ENCODE data around the gene USP43. TPM values are rescaled to one million over a fixed set of nuclear protein-coding genes. Genes with fewer than 3 reads are reported as not detected.
"Not testable (repeated sequence)": the region's sequence is repeated elsewhere in the genome, so short reads cannot be mapped to it uniquely, and the experiment has no call there.

The USP43 gene
- polyA plus RNA-seq (2013, experiment 1 of 2), result 1.1 TPM
- polyA plus RNA-seq (2013, experiment 2 of 2), result 1.1 TPM

GRCh38 chr17:9644910-9645751 is at the start of gene USP43:
USP43 (plus strand) TSS chr17:9645517; CDS start chr17:9645633, 116 bp downstream.
- H3K27ac ChIP-seq (ENCODE audit: low read depth, low read length, severe bottlenecking), result peak within 1 kb of the TSS; percentile 59

GRCh38 chr17:9597638-9598037 is 47.7 kb upstream of the USP43 start:
- 94 to 95% methylated on average over 3 to 5 of the region's 5 CpGs for WGBS, 2 experiments (ENCODE audit: insufficient coverage in 2 of 2)
- H3K9me3 ChIP-seq (ENCODE audit: control insufficient read depth, low read length); H3K4me1 ChIP-seq (ENCODE audit: control insufficient read depth, insufficient read depth, low read length, poor library complexity, severe bottlenecking); H3K36me3 ChIP-seq (ENCODE audit: control insufficient read depth, insufficient read depth, low read length); H3K4me3 ChIP-seq (ENCODE audit: extremely low read depth, insufficient read depth, low read length, poor library complexity, severe bottlenecking); H3K27ac ChIP-seq (ENCODE audit: low read depth, low read length, severe bottlenecking): not testable (repeated sequence)

More at GRCh38 chr17:9644910-9645751, at the start of gene USP43:
- peaks cover 15% of the 10 kb centered on the region for H3K4me1 ChIP-seq (ENCODE audit: control insufficient read depth, insufficient read depth, low read length, poor library complexity, severe bottlenecking)
- no peaks in the 10 kb centered on the region for H3K9me3 ChIP-seq (ENCODE audit: control insufficient read depth, low read length)
- peak within 1 kb of the TSS; percentile 62 for H3K4me3 ChIP-seq (ENCODE audit: extremely low read depth, insufficient read depth, low read length, poor library complexity, severe bottlenecking)
- H3K36me3 ChIP-seq (ENCODE audit: control insufficient read depth, insufficient read depth, low read length), result no peaks in the 10 kb centered on the region
- 0 to 1% methylated on average over 44 to 45 of the region's 72 CpGs for WGBS, 2 experiments (ENCODE audit: insufficient coverage in 2 of 2)

DNA sequence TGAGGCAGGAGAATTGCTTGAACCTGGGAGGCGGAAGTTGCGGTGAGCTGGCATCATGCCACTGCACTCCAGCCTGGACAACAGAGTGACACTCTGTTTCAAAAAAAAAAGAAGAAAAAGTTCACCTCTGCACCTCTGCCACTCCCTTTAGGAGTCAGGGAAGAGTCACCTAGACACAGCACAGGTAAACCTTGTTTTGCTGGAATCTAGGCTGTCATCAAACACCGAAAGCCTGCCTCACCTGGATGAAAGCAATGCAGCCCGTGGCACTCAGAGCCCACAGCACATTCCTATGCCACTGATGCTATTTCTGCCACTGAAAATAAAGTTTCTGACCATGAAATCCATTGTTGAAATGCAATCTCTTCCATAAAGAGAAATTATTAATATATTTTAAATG is 46.7 kb upstream of the USP43 start:
- Histone ChIP-seq H3K4me1 (ENCODE audit: control insufficient read depth, insufficient read depth, low read length, poor library complexity, severe bottlenecking) (no peaks in the 10 kb centered on the region), H3K27ac (ENCODE audit: low read depth, low read length, severe bottlenecking) (no peak overlapping the region), H3K4me3 (ENCODE audit: extremely low read depth, insufficient read depth, low read length, poor library complexity, severe bottlenecking) (no peak overlapping the region), H3K36me3 (ENCODE audit: control insufficient read depth, insufficient read depth, low read length) (no peaks in the 10 kb centered on the region), H3K9me3 (ENCODE audit: control insufficient read depth, low read length) (no peaks in the 10 kb centered on the region)
- WGBS, 2 experiments (ENCODE audit: insufficient coverage in 2 of 2), result 100% methylated on average over 1 to 2 of the region's 4 CpGs

DNA sequence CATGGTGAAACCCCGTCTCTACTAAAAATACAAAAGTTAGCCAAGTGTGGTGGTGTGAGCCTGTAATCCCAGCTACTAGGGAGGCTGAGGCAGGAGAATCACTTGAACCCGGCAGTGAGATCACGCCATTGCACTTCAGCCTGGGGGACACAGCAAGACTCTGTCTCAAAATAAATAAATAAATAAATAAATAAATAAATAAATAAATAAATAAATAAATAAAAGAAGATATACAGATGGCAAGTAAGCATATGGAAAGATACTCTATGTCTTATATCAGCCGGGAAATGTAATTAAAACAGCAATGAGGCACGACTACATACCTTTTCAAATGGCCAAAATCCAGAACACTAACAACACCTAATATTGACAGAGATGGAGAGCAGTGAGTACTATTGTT is 40.7 kb upstream of the USP43 start:
- H3K27ac ChIP-seq (ENCODE audit: low read depth, low read length, severe bottlenecking); H3K4me1 ChIP-seq (ENCODE audit: control insufficient read depth, insufficient read depth, low read length, poor library complexity, severe bottlenecking); H3K4me3 ChIP-seq (ENCODE audit: extremely low read depth, insufficient read depth, low read length, poor library complexity, severe bottlenecking); H3K36me3 ChIP-seq (ENCODE audit: control insufficient read depth, insufficient read depth, low read length); H3K9me3 ChIP-seq (ENCODE audit: control insufficient read depth, low read length): not testable (repeated sequence)
- WGBS, 2 experiments (ENCODE audit: insufficient coverage in 2 of 2), result 83 to 100% methylated on average over 1 of the region's 5 CpGs

GRCh38 chr17:9606453-9606852 is 38.9 kb upstream of the USP43 start:
- Histone ChIP-seq H3K27ac (ENCODE audit: low read depth, low read length, severe bottlenecking) (no peak overlapping the region), H3K4me1 (ENCODE audit: control insufficient read depth, insufficient read depth, low read length, poor library complexity, severe bottlenecking) (no peaks in the 10 kb centered on the region)

GRCh38 chr17:9607058-9607457 is 38.3 kb upstream of the USP43 start:
- H3K27ac ChIP-seq (ENCODE audit: low read depth, low read length, severe bottlenecking); H3K36me3 ChIP-seq (ENCODE audit: control insufficient read depth, insufficient read depth, low read length); H3K4me1 ChIP-seq (ENCODE audit: control insufficient read depth, insufficient read depth, low read length, poor library complexity, severe bottlenecking); H3K9me3 ChIP-seq (ENCODE audit: control insufficient read depth, low read length); H3K4me3 ChIP-seq (ENCODE audit: extremely low read depth, insufficient read depth, low read length, poor library complexity, severe bottlenecking): not testable (repeated sequence)
- 83% methylated on average over 2 of the region's 5 CpGs; no CpG with 5 or more reads in 1 of the 2 experiments for WGBS, 2 experiments (ENCODE audit: insufficient coverage in 2 of 2)

More at GRCh38 chr17:9606453-9606852, 38.9 kb upstream of the USP43 start:
- 75 to 91% methylated on average over 2 to 6 of the region's 6 CpGs for WGBS, 2 experiments (ENCODE audit: insufficient coverage in 2 of 2)
- Histone ChIP-seq H3K9me3 (ENCODE audit: control insufficient read depth, low read length) (no peaks in the 10 kb centered on the region), H3K4me3 (ENCODE audit: extremely low read depth, insufficient read depth, low read length, poor library complexity, severe bottlenecking) (no peak overlapping the region), H3K36me3 (ENCODE audit: control insufficient read depth, insufficient read depth, low read length) (no peaks in the 10 kb centered on the region)

- Histone ChIP-seq H3K4me1 (ENCODE audit: control insufficient read depth, insufficient read depth, low read length, poor library complexity, severe bottlenecking) (no peaks in the 10 kb centered on the region), H3K9me3 (ENCODE audit: control insufficient read depth, low read length) (no peaks in the 10 kb centered on the region), H3K27ac (ENCODE audit: low read depth, low read length, severe bottlenecking) (no peak overlapping the region), H3K4me3 (ENCODE audit: extremely low read depth, insufficient read depth, low read length, poor library complexity, severe bottlenecking) (no peak overlapping the region), H3K36me3 (ENCODE audit: control insufficient read depth, insufficient read depth, low read length) (no peaks in the 10 kb centered on the region)
- WGBS, 2 experiments (ENCODE audit: insufficient coverage in 2 of 2), result no CpG with 5 or more reads among the region's 2 CpGs
Measured at GRCh38 chr17:9611557-9611956, 33.8 kb upstream of the USP43 start.

DNA sequence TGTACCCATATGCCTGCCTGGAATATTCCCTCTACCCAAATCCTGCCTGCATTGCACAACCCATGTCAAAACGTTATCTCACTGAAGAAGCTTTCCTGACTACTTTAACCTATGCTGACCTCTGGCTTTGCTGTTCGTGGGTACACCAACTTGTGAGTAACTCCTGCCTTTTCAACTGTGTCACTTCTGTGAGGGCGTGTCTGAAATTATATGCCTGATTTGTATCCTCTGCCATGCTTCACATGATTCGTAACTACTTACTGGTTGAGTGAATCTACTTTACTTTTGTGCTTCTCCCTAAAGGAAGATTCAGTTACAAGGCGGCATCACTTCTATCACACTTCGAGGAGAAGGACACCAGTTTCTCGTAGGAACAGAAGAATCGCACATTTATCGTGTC is 33.3 kb upstream of the USP43 start:
- Histone ChIP-seq H3K4me3 (ENCODE audit: extremely low read depth, insufficient read depth, low read length, poor library complexity, severe bottlenecking) (no peak overlapping the region), H3K4me1 (ENCODE audit: control insufficient read depth, insufficient read depth, low read length, poor library complexity, severe bottlenecking) (no peaks in the 10 kb centered on the region), H3K27ac (ENCODE audit: low read depth, low read length, severe bottlenecking) (no peak overlapping the region), H3K9me3 (ENCODE audit: control insufficient read depth, low read length) (no peaks in the 10 kb centered on the region), H3K36me3 (ENCODE audit: control insufficient read depth, insufficient read depth, low read length) (no peaks in the 10 kb centered on the region)
- 83 to 86% methylated on average over 9 of the region's 9 CpGs for WGBS, 2 experiments (ENCODE audit: insufficient coverage in 2 of 2)

- H3K36me3 ChIP-seq (ENCODE audit: control insufficient read depth, insufficient read depth, low read length), result no peaks in the 10 kb centered on the region
- no peaks in the 10 kb centered on the region for H3K4me1 ChIP-seq (ENCODE audit: control insufficient read depth, insufficient read depth, low read length, poor library complexity, severe bottlenecking)
- WGBS, 2 experiments (ENCODE audit: insufficient coverage in 2 of 2), result no CpG with 5 or more reads among the region's 2 CpGs
- H3K4me3 ChIP-seq (ENCODE audit: extremely low read depth, insufficient read depth, low read length, poor library complexity, severe bottlenecking), result no peak overlapping the region
- no peaks in the 10 kb centered on the region for H3K9me3 ChIP-seq (ENCODE audit: control insufficient read depth, low read length)
- no peak overlapping the region for H3K27ac ChIP-seq (ENCODE audit: low read depth, low read length, severe bottlenecking)
Measured at GRCh38 chr17:9615486-9615885, 29.8 kb upstream of the USP43 start.

- Histone ChIP-seq H3K36me3 (ENCODE audit: control insufficient read depth, insufficient read depth, low read length) (no peaks in the 10 kb centered on the region), H3K4me3 (ENCODE audit: extremely low read depth, insufficient read depth, low read length, poor library complexity, severe bottlenecking) (no peak overlapping the region), H3K9me3 (ENCODE audit: control insufficient read depth, low read length) (no peaks in the 10 kb centered on the region), H3K4me1 (ENCODE audit: control insufficient read depth, insufficient read depth, low read length, poor library complexity, severe bottlenecking) (no peaks in the 10 kb centered on the region), H3K27ac (ENCODE audit: low read depth, low read length, severe bottlenecking) (no peak overlapping the region)
Measured at GRCh38 chr17:9622961-9623360, 22.4 kb upstream of the USP43 start.

DNA sequence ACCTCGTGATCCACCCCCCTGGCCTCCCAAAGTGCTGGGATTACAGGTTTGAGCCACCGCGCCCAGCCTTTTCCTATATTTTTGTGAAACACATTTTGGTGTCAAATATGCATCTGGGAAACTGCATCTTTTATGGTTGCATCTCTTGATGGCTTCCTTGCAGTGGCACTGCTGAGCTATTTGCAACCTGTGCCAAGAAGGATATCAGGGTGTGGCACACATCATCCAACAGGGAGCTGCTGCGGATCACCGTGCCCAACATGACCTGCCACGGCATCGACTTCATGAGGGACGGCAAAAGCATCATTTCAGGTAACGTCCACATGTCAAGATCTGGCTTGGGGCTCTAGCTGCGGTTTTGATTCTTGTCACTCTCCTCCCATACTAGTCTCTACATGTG is 16.8 kb upstream of the USP43 start:
- H3K27ac ChIP-seq (ENCODE audit: low read depth, low read length, severe bottlenecking), result no peak overlapping the region
- no peaks in the 10 kb centered on the region for H3K4me1 ChIP-seq (ENCODE audit: control insufficient read depth, insufficient read depth, low read length, poor library complexity, severe bottlenecking)
- no peaks in the 10 kb centered on the region for H3K36me3 ChIP-seq (ENCODE audit: control insufficient read depth, insufficient read depth, low read length)
- no peak overlapping the region for H3K4me3 ChIP-seq (ENCODE audit: extremely low read depth, insufficient read depth, low read length, poor library complexity, severe bottlenecking)
- H3K9me3 ChIP-seq (ENCODE audit: control insufficient read depth, low read length), result no peaks in the 10 kb centered on the region
- WGBS, 2 experiments (ENCODE audit: insufficient coverage in 2 of 2), result 85 to 89% methylated on average over 10 of the region's 10 CpGs

All from mesodermal cell (in vitro differentiated cells).